Tibial artery (tissue), 4 donors: ENCODE data around the gene ACAP2.
"Not testable (repeated sequence)": the region's sequence is repeated elsewhere in the genome, so short reads cannot be mapped to it uniquely, and the experiment has no call there.

Experiments used
- DNase-seq, 2 donors: peaks; one replicate each; pipeline ENCODE4 v3.0.0-alpha.2; 2019
- H3K27ac ChIP-seq, 2 donors: fragments of 200-600 bp; sonication (generic) in 1 of 2; 1 replicate in 1 of 2; 2 replicates in 1 of 2; pipeline ENCODE4 v1.5.1; 2018 to 2019; ENCODE audit warnings: mild to moderate bottlenecking in 1 of 2
- H3K27me3 ChIP-seq, 2 donors: fragments of 200-600 bp; sonication (generic) in 1 of 2; one replicate each; pipeline versions ENCODE4 v1.5.1 to v1.6.0; 2016 to 2019
- H3K36me3 ChIP-seq, 3 donors: fragments of 200-600 bp; sonication (generic) in 2 of 3; one replicate each; pipeline ENCODE4 v1.5.1; 2016 to 2019; ENCODE audit warnings: mild to moderate bottlenecking in 2 of 3
- H3K4me1 ChIP-seq, 4 donors: fragments of 200-600 bp; sonication (generic) in 2 of 4; 1 replicate in 3 of 4; 2 replicates in 1 of 4; pipeline ENCODE4 v1.5.1; 2016 to 2019
- H3K4me3 ChIP-seq, 2 donors: fragments of 200-600 bp; sonication (generic) in 1 of 2; 1 replicate in 1 of 2; 2 replicates in 1 of 2; pipeline ENCODE4 v1.5.1; 2018 to 2019; ENCODE audit warnings: mild to moderate bottlenecking in 2 of 2
- H3K9me3 ChIP-seq, 3 donors: fragments of 200-600 bp; sonication (generic) in 1 of 3; one replicate each; pipeline ENCODE4 v1.5.1; 2016 to 2019
- intact Hi-C: fragments of 100-400 bp; cut with DNase I; formaldehyde crosslinking; loops from one replicate; pipeline ENCODE4 v1.15.0; 2023; ENCODE audit warnings: low total_unique reads
- TF ChIP-seq, protein P1 (sequence below), 2 experiments: fragments of 200-600 bp in 1 of 2; fragments of 450-650 bp in 1 of 2; IDR thresholded peaks; one replicate each; pipeline ENCODE4 v1.5.1; 2017 to 2019; ENCODE audit warnings: antibody characterized with exemption in 2 of 2, mild to moderate bottlenecking in 1 of 2, moderate library complexity in 1 of 2

Gene ACAP2

DNA sequence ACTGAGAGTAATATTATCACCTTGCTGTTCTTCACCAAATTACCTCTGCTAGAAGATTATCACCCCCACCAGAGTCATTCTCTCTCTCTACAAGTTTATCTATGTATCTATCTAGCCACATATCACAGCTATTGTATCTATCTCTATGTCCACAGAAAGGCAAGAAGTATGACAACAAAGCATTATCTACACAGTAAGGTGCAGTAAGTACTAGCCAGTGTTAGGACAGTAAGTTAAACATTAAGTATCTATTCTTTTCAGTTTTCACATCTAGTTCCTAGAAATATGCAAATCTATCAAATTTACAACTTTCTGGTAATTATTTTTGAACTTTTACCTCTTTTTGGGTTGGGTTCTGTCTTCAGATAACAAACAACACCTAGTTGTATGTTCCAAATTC, 145.4 kb downstream of the ACAP2 start:
- H3K4me3 ChIP-seq = no peak overlapping the region
- no peaks in the 10 kb centered on the region for H3K9me3 ChIP-seq
- H3K27ac ChIP-seq = no peak overlapping the region
- peaks cover 31 to 62% (median 46%) of the 10 kb centered on the region in 3 donors for H3K36me3 ChIP-seq
- TF ChIP-seq, protein P1, sequence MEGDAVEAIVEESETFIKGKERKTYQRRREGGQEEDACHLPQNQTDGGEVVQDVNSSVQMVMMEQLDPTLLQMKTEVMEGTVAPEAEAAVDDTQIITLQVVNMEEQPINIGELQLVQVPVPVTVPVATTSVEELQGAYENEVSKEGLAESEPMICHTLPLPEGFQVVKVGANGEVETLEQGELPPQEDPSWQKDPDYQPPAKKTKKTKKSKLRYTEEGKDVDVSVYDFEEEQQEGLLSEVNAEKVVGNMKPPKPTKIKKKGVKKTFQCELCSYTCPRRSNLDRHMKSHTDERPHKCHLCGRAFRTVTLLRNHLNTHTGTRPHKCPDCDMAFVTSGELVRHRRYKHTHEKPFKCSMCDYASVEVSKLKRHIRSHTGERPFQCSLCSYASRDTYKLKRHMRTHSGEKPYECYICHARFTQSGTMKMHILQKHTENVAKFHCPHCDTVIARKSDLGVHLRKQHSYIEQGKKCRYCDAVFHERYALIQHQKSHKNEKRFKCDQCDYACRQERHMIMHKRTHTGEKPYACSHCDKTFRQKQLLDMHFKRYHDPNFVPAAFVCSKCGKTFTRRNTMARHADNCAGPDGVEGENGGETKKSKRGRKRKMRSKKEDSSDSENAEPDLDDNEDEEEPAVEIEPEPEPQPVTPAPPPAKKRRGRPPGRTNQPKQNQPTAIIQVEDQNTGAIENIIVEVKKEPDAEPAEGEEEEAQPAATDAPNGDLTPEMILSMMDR (IDR thresholded peaks at IDR 0.05) = no peak
- intact Hi-C loops = no loop called here
- no peaks in the 10 kb centered on the region for H3K27me3 ChIP-seq
- DNase-seq = no peak
- no peaks in the 10 kb centered on the region for H3K4me1 ChIP-seq

DNA sequence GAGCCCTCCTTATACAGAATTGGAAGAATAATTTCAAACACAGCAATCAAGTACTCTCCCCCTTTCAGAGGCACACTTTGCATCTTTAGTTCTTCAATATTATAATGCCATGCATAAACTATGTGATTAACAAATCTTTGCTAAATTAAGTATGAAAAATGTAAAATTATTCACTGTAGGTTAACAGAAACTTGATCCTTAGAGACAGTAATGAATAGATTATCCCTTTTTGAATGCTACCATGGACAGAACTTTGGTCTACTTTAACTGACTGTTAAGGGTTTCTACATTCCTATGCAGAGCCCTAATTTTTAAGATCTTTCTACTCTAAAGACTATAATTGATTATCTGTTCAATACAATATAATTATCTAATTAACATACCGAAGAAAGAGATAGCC, 146.2 kb downstream of the ACAP2 start:
- Histone ChIP-seq H3K9me3 (no peaks in the 10 kb centered on the region), H3K27me3 (no peaks in the 10 kb centered on the region), H3K27ac (no peak overlapping the region), H3K36me3 (peaks cover 35 to 61% (median 45%) of the 10 kb centered on the region in 3 donors), H3K4me3 (no peak overlapping the region), H3K4me1 (no peaks in the 10 kb centered on the region)
- TF ChIP-seq, protein P1 (IDR thresholded peaks at IDR 0.05) = no peak
- intact Hi-C loops = no loop called here
- DNase-seq = no peak

DNA sequence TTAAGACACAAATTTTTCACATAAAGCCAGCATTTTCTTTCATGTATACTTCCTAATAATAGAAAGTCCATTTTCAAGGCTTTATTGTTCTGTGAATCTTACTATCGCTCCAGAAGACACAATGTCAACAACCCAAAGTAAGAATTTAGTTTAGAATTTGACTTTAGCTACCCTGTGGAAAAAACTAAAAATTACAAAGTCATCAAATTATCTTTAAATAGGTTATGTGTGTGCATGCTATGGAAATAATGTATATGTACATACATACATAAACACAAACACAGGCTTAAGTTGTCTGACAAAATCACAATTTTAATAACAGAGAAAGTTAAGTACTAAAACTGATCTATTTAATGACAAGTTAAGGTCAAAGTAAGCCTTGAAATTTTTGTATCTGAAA, 151.7 kb downstream of the ACAP2 start:
- intact Hi-C loops = no loop called here
- Histone ChIP-seq H3K36me3 (peaks cover 32 to 68% (median 57%) of the 10 kb centered on the region in 3 donors), H3K27me3 (no peaks in the 10 kb centered on the region), H3K4me3 (no peak overlapping the region), H3K4me1 (no peaks in the 10 kb centered on the region), H3K9me3 (no peaks in the 10 kb centered on the region), H3K27ac (no peak overlapping the region)
- TF ChIP-seq, protein P1 (IDR thresholded peaks at IDR 0.05) = no peak
- no peak for DNase-seq

DNA sequence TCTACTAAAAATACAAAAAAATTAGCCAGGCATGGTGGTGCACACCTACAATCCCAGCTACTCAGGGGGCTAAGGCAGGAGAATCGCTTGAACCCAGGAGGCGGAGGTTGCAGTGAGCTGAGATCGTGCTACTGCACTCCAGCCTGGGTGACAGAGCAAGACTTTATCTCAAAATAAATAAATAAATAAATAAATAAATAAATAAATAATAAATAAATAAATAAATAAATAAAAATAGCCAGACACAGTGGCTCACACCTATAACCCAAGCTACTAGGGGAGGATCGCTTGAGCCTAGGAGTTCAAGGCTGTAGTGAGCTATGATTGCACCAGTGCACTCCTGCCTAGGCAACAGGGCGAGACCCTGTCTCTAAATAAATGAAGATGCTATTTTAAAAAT, 152.2 kb downstream of the ACAP2 start:
- H3K9me3 ChIP-seq, H3K4me3 ChIP-seq, H3K27me3 ChIP-seq, H3K4me1 ChIP-seq, intact Hi-C loops, H3K27ac ChIP-seq, DNase-seq: not testable (repeated sequence)
- H3K36me3 ChIP-seq = peaks cover 35 to 72% (median 62%) of the 10 kb centered on the region in 3 donors

DNA sequence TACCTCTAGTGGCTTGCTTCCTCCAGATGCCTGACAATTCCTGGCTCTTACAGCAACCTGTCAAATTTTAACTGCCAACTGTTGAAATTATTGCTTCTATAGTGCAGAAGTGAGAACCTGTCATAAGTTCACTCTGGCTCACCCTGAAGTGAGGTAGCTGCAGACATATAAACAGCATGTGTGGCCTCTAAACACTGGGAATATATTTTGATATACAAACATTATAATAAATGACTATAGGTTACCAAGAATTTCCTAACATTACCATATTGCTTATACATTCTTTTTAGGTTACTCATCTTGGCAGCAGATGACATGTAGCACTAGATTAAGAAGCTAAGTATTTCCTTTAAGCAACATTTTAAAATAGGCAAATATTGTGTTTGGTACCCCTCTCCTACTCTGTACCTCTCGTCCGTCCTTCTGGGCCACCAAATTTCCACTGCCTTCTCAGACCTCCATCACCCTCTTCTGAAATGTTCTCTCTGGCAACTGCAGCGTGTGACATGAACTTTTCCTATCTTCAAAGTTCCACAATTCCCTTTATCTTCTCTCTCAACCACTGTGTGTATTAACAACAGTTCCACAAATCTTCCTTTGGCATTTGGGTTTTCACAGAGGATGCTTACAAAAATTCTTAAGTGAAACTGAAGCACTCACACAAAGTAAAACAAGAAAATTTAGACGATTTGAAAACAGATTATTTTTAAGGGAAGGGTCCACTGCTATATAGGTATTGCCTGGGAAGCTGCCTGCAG, 156.5 kb downstream of the ACAP2 start:
- Histone ChIP-seq H3K4me1 (no peaks in the 10 kb centered on the region), H3K4me3 (no peak overlapping the region), H3K27ac (no peak overlapping the region), H3K9me3 (no peaks in the 10 kb centered on the region), H3K36me3 (peaks cover 22 to 60% (median 51%) of the 10 kb centered on the region in 3 donors), H3K27me3 (no peaks in the 10 kb centered on the region)
- intact Hi-C loops = no loop called here
- DNase-seq = no peak
- TF ChIP-seq, protein P1 (IDR thresholded peaks at IDR 0.05) = no peak

DNA sequence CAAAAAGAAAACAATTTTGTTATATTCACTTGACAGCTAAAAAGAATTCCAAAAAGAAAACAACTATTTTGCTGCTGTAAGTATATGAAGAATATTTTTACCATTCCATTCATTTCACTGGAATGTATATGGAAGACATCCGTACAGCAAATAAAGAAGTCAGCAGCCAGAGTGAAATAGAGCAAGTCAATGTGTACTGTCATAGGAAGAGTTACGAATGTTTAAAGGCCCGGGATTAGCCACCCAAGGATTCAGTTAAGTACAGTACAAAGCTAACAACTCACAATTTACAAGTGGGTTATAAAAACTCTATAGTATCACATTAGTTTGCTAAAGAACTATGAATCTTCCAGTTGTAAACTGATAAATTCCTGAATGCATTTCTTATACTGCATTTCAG, 157.4 kb downstream of the ACAP2 start:
- H3K4me1 ChIP-seq = no peaks in the 10 kb centered on the region
- DNase-seq = no peak
- intact Hi-C loops = no loop called here
- peaks cover 22 to 58% (median 45%) of the 10 kb centered on the region in 3 donors for H3K36me3 ChIP-seq
- no peak overlapping the region for H3K27ac ChIP-seq
- no peaks in the 10 kb centered on the region for H3K9me3 ChIP-seq
- TF ChIP-seq, protein P1 (IDR thresholded peaks at IDR 0.05) = no peak
- H3K27me3 ChIP-seq = no peaks in the 10 kb centered on the region
- H3K4me3 ChIP-seq = no peak overlapping the region
